ENCODE measurements around the gene EGFR. TPM values are rescaled to one million over a fixed set of nuclear protein-coding genes. Genes with fewer than 3 reads are reported as not detected.

The EGFR gene
- total and polyA plus RNA-seq, 11 donors, result 2.3 to 29.6 (median 7.0) TPM

GRCh38 chr7:55260171-55260570 is 241.4 kb downstream of the EGFR start:
- Histone ChIP-seq H3K4me1 (peaks cover 0 to 7% (median 2%) of the 10 kb centered on the region in 12 donors), H3K36me3 (no peaks in the 10 kb centered on the region), H3K27me3 (peaks cover 0 to 24% (median 6%) of the 10 kb centered on the region in 9 donors), H3K4me3 (no peak overlapping the region), H3K27ac (no peak overlapping the region), H3K9me3 (peaks cover 0 to 5% (median 0%) of the 10 kb centered on the region in 12 donors)
- WGBS, 4 donors, result 71 to 84% (median 81%) methylated on average over 8 to 9 of the region's 9 CpGs
- TF ChIP-seq CTCF (IDR thresholded peaks at IDR 0.05) (no peak), POLR2A (IDR thresholded peaks at IDR 0.05) (no peak)
- ATAC-seq, result no peak
- intact Hi-C loops (cut with DNase I), result no loop called here
- DNase-seq, result no peak

GRCh38 chr7:55260676-55261385 is 242.0 kb downstream of the EGFR start:
- ATAC-seq, result no peak
- intact Hi-C loops (cut with DNase I), result no loop called here
- TF ChIP-seq POLR2A (IDR thresholded peaks at IDR 0.05) (no peak), CTCF (IDR thresholded peaks at IDR 0.05) (no peak)
- Histone ChIP-seq H3K36me3 (no peaks in the 10 kb centered on the region), H3K4me1 (peaks cover 0 to 3% (median 0%) of the 10 kb centered on the region in 12 donors), H3K27ac (no peak overlapping the region), H3K9me3 (peaks cover 0 to 5% (median 0%) of the 10 kb centered on the region in 12 donors), H3K27me3 (peaks cover 0 to 24% (median 4%) of the 10 kb centered on the region in 9 donors), H3K4me3 (no peak overlapping the region)
- WGBS, 4 donors, result 59 to 97% (median 81%) methylated on average over 3 of the region's 3 CpGs
- DNase-seq, result no peak

Measured in heart left ventricle (tissue), 16 donors.